NCI-H345 (cell line): ENCODE data around the gene SELE.

ENCODE experiments used
- DNase-seq: peaks from one replicate; lab custom pipeline; 2025; lab: John Stamatoyannopoulos, UW

Gene SELE

DNA sequence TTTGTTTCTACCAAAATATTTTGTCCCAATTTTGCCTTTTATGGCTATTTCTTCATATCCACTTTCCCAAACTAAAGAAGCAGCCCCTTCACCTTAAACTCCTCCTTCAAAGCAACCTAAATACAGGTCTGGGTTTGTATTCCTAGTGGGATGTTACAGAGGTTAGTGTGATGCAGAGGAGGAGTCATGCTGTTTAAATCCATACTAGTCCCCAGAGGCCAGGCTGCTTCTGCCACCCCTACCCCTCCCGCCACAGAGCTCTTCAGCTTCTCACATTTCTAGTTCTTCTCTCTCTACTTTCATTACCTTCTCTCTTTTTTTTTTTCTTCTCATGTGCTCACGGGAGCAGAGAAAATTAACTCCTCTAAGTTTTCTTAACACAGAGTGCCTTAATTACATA lies 51.8 kb downstream of the SELE start:
- DNase-seq: no peak

DNA sequence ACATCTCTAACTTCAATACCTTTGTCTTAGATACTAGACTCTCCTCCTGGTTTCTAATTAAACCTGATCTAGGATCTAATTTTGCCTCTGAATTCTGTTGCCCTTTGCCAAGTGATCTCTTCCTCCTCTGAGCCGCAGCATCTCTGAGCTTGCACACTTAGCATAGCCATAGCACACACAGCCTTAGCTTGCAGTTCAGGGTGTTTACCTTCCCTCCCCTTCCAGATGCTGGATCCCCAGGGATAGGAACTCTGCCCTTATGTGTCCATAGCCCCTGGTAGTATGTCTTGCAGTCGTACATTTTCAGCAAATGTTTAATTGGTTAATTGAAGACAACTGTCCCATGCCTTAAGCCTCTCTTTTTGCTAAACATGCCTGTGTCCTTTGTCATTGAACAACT lies 52.7 kb downstream of the SELE start:
- no peak for DNase-seq

DNA sequence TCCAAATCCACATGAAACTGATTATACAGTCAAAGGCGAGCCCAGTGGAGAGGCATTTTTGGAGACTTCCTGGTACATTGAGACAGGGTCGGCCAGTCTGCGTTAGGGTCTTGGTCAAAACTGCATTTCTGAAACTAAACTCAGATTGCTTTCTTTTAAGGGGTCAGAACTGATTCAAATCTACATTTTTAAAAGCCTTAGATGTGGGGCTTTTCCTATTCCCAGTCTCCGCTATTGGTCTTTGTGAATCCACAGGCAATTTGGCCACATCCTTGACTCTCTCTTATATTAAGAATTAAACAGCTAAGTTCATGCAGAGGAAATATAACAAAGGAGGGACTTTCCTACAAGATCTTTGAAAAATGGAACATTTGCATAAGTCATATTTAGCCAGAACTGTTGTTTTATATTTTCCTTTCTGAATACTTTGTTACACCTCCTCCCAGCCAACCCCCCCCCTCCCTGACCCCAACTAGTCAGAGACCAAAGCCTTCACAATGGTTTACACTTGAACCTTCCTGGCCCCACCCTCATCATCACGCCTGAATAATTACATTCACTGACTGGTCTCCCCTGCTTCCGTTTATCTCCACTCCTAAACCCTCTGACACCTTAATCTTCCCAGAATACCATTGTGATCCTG lies 53.4 kb downstream of the SELE start:
- no peak for DNase-seq

DNA sequence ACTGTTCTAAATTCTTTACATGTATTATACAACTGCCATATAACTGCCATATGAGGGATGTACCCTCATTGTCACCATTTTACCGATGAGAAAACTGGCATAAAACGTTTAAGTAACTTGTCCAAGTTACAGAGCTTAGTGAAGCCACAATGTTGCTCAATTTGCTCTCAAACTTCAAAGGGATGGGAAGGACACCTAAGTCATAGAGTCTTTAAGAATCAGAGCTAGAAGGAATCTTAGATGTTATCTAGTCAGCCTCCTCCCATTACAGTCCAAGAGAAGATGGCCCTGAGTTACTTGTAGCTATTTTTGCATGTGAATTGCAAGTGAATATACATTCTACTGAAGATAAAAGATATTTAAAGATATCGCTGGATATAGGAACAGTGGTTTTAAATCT lies 54.2 kb downstream of the SELE start:
- DNase-seq: no peak

DNA sequence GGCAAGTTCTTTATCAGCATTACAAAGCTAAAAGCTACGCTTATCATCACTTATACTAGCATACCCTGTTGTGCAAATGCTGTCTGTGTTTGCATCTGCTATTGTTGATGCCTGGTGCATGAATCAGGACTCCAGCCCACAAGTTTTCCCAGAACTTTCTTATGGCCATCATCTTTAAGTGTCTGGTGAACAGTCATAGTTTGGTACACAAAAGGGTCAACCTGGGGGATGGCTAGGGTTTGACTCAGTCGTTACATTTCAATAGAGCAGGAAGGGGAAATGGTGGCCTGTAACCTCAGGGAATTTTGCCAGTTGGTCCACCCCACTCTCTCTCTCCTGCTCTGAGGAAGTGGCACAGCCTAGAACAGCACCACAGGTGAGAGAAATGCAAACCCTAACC lies 57.9 kb downstream of the SELE start:
- no peak for DNase-seq
